IMR-90 (cell line): ENCODE data around the gene ATXN1. TPM values are rescaled to one million over a fixed set of nuclear protein-coding genes. Genes with fewer than 3 reads are reported as not detected.
A peak's percentile ranks its signal among the peaks of the same experiment; 100 is the strongest.

Experiments
- ATAC-seq: fragments of 200-7000 bp; cut with Tn5 transposase; 2 replicates; pipeline ENCODE4 v1.9.1; 2020; ENCODE audit warnings: low read depth, mild to moderate bottlenecking, moderate library complexity
- BruUV-seq: library from RNA; stranded (reverse); fragments of 400-500 nt; replicated peaks from 2 replicates; lab custom pipeline; 2021; lab: Mats Ljungman, UMichigan
- CTCF ChIA-PET: fragments of 300-600 bp; formaldehyde crosslinking; extraction: SDS; loops from one replicate; lab custom pipeline; 2021; ENCODE audit warnings: antibody characterized with exemption; lab: Yijun Ruan, JAX
- POLR2A ChIA-PET: fragments of 300-600 bp; sonication (Branson Sonifier 250); formaldehyde crosslinking; loops from one replicate; lab custom pipeline; 2022; ENCODE audit warnings: antibody characterized with exemption; ENCODE audit not compliant: unreplicated experiment; lab: Charles Lee
- DNase-seq: peaks from one replicate; pipeline ENCODE4 v3.0.0; 2013
- H2AFZ ChIP-seq: replicated peaks from 2 replicates; pipeline ENCODE3; 2013; ENCODE audit warnings: low read length, mild to moderate bottlenecking; ENCODE audit not compliant: poor library complexity
- H2AK5ac ChIP-seq: 2 replicates; pipeline ENCODE4 v1.6.1; 2013; ENCODE audit warnings: low read depth, low read length, inconsistent platforms
- H2AK9ac ChIP-seq: replicated peaks from 2 replicates; pipeline ENCODE3; 2013; ENCODE audit warnings: mild to moderate bottlenecking, low read depth, low read length, moderate library complexity; ENCODE audit not compliant: poor library complexity
- H2BK120ac ChIP-seq: 2 replicates; pipeline ENCODE4 v1.6.1; 2013; ENCODE audit warnings: low read depth, low read length, inconsistent platforms
- H2BK15ac ChIP-seq: 3 replicates; pipeline ENCODE4 v1.6.1; 2013; ENCODE audit warnings: low read depth, low read length, inconsistent platforms
- H2BK20ac ChIP-seq: 2 replicates; pipeline ENCODE4 v1.6.1; 2013; ENCODE audit warnings: low read depth, mild to moderate bottlenecking, inconsistent platforms, low read length, moderate library complexity
- H2BK5ac ChIP-seq: 2 replicates; pipeline ENCODE4 v1.6.1; 2013; ENCODE audit warnings: mild to moderate bottlenecking, low read depth, low read length, inconsistent platforms; ENCODE audit not compliant: poor library complexity, severe bottlenecking
- H3K14ac ChIP-seq: replicated peaks from 2 replicates; pipeline ENCODE4 v1.6.1; 2013; ENCODE audit warnings: low read depth, low read length, inconsistent platforms
- H3K18ac ChIP-seq: 2 replicates; pipeline ENCODE4 v1.6.1; 2013; ENCODE audit warnings: low read depth, low read length, control low read depth
- H3K23ac ChIP-seq: 2 replicates; pipeline ENCODE4 v1.6.1; 2013; ENCODE audit warnings: low read depth, low read length, inconsistent platforms
- H3K27ac ChIP-seq: 2 replicates; pipeline ENCODE4 v1.5.1; 2013; ENCODE audit warnings: mild to moderate bottlenecking, control low read depth, low read length; ENCODE audit not compliant: insufficient read depth
- H3K27me3 ChIP-seq: 2 replicates; pipeline ENCODE4 v1.6.1; 2013; ENCODE audit warnings: low read length; ENCODE audit not compliant: control insufficient read depth, insufficient read depth
- H3K36me3 ChIP-seq: 2 replicates; pipeline ENCODE4 v1.6.1; 2013; ENCODE audit warnings: low read length, mixed read lengths; ENCODE audit not compliant: control insufficient read depth, insufficient read depth
- H3K4ac ChIP-seq: 2 replicates; pipeline ENCODE4 v1.6.1; 2013; ENCODE audit warnings: low read depth, low read length, inconsistent platforms
- H3K4me1 ChIP-seq: 2 replicates; pipeline ENCODE4 v1.6.1; 2013; ENCODE audit warnings: low read length, mixed read lengths; ENCODE audit not compliant: control insufficient read depth, insufficient read depth
- H3K4me2 ChIP-seq: 2 replicates; pipeline ENCODE4 v1.6.1; 2013; ENCODE audit warnings: low read depth, mild to moderate bottlenecking, control low read depth, low read length, moderate library complexity
- H3K4me3 ChIP-seq: 2 replicates; pipeline ENCODE4 v1.5.1; 2013; ENCODE audit warnings: low read depth, mild to moderate bottlenecking, control low read depth, low read length, moderate library complexity; ENCODE audit not compliant: insufficient read depth
- H3K56ac ChIP-seq: 2 replicates; pipeline ENCODE4 v1.6.1; 2013; ENCODE audit warnings: low read length, inconsistent platforms; ENCODE audit not compliant: insufficient read depth; ENCODE audit errors: extremely low read depth
- H3K79me1 ChIP-seq, 2 experiments: 2 replicates each; pipeline ENCODE4 v1.6.1; 2013; ENCODE audit warnings: low read length in 2 of 2, inconsistent platforms in 1 of 2, low read depth in 1 of 2
- H3K9ac ChIP-seq: 2 replicates; pipeline ENCODE4 v1.6.1; 2013; ENCODE audit warnings: low read depth, low read length, control low read depth
- H3K9me1 ChIP-seq: 2 replicates; pipeline ENCODE4 v1.6.1; 2013; ENCODE audit warnings: low read length, inconsistent platforms; ENCODE audit not compliant: insufficient read depth
- H3K9me3 ChIP-seq: 2 replicates; pipeline ENCODE4 v1.6.1; 2013; ENCODE audit warnings: low read length; ENCODE audit not compliant: control insufficient read depth, insufficient read depth
- H4K20me1 ChIP-seq: 2 replicates; pipeline ENCODE4 v1.6.1; 2013; ENCODE audit warnings: low read length, inconsistent platforms; ENCODE audit not compliant: insufficient read depth
- H4K5ac ChIP-seq: 2 replicates; pipeline ENCODE4 v1.6.1; 2013; ENCODE audit warnings: mild to moderate bottlenecking, low read depth, low read length, control low read depth
- H4K8ac ChIP-seq, 2 experiments: 2 replicates each; pipeline ENCODE4 v1.6.1; 2013; ENCODE audit warnings: low read depth in 2 of 2, low read length in 2 of 2, control low read depth in 1 of 2, inconsistent platforms in 1 of 2
- H4K91ac ChIP-seq: 2 replicates; pipeline ENCODE4 v1.6.1; 2013; ENCODE audit warnings: low read depth, low read length, inconsistent platforms; ENCODE audit not compliant: insufficient read depth
- CEBPB ChIP-seq: IDR thresholded peaks from 2 replicates; pipeline ENCODE4 v1.6.1; 2012; ENCODE audit warnings: low read depth, low read length, improper control_type of control experiment
- MAFK ChIP-seq: IDR thresholded peaks from 2 replicates; pipeline ENCODE4 v1.6.1; 2012; ENCODE audit warnings: low read depth, low read length, improper control_type of control experiment
- RCOR1 ChIP-seq: IDR thresholded peaks from 2 replicates; pipeline ENCODE4 v1.6.1; 2012; ENCODE audit warnings: mild to moderate bottlenecking, low read length, improper control_type of control experiment; ENCODE audit not compliant: insufficient replicate concordance
- WGBS, 2 experiments: methylation state at CpG; one replicate each; pipeline versions ENCODE4 v1.1.5 to v1.1.7; 2013; ENCODE audit warnings: missing lambda C conversion rate in 2 of 2; ENCODE audit not compliant: insufficient read length in 1 of 2; ENCODE audit errors: extremely low coverage in 2 of 2; 5-methylcytosine and 5-hydroxymethylcytosine counted together
- dilution Hi-C: fragments of 300-500 bp; cut with HindIII; formaldehyde crosslinking; loops from one replicate; pipeline ENCODE4 v1.14.3; 2018; ENCODE audit warnings: low sequenced_read_pairs; ENCODE audit not compliant: unreplicated experiment
- in situ Hi-C: fragments of 300-500 bp; cut with MboI; formaldehyde crosslinking; loops from 3 replicates; pipeline ENCODE4 v1.14.3; 2019; ENCODE audit warnings: low sequenced_read_pairs, inconsistent platforms, mixed read lengths
- intact Hi-C: fragments of 100-400 bp; cut with micrococcal nuclease; formaldehyde crosslinking; loops from 2 replicates; pipeline ENCODE4 v1.10.0; 2022
- polyA plus RNA-seq, 3 experiments: library from polyadenylated mRNA; depleted of rRNA; stranded (reverse); fragments of >200 nt; gene quantifications; 2 replicates each; pipeline ENCODE4 v1.2.3, GENCODE V29; 2012; ENCODE audit warnings: low replicate concordance in 1 of 3
- total RNA-seq: library from RNA; depleted of rRNA; stranded (reverse); fragments of >200 nt; gene quantifications from 2 replicates; pipeline ENCODE4 v1.2.3, GENCODE V29; 2012
- TF ChIP-seq, protein P1 (sequence below): fragments of 150-350 bp; IDR thresholded peaks from 2 replicates; pipeline ENCODE4 v1.6.1; 2016; ENCODE audit warnings: low read depth, mild to moderate bottlenecking, low read length, moderate library complexity, borderline replicate concordance

ATXN1 gene
- total and polyA plus RNA-seq, 2 of the 4 experiments (the other 2 are of a cell fraction) = 7.3 to 11.1 TPM

DNA sequence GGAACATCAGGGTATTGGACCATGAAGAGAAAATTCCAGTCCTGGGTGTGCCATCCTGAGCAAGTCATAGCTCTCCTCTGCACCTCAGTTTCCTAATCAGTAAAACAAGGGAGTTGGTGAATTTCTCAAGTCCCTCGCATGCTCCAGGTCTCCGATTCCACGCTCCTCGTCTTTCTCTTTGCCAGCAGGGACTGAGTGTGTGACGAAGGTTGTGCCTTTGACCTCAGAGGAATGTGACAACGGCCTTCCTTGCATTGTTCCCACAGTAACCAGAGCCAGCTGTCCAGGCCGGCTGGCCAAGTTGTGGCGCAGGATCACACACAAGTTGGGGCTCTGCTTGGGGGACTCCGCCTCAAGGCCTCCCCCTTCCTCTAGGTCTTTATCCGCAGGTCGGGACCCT, 217.3 kb downstream of the ATXN1 start:
- POLR2A ChIA-PET = no interaction called here
- Histone ChIP-seq H3K9me1 (peaks cover 4% of the 10 kb centered on the region; the same call in 1 of the 2 replicates), H3K27ac (no peak overlapping the region), H3K4me3 (no peak overlapping the region), H3K23ac (peak overlapping the region; percentile 69), H2BK120ac (no peak overlapping the region), H3K4me2 (no peak overlapping the region), H2AFZ (peak overlapping the region; percentile 23), H3K14ac (0 out of 2 replicates have a peak overlapping the region, but pooled peaks have one; percentile 19), H3K18ac (no peak overlapping the region), H3K4me1 (peaks cover 3% of the 10 kb centered on the region), H4K8ac (no peak overlapping the region), H4K5ac (no peak overlapping the region), H3K79me1 (peaks cover 5 to 13% of the 10 kb centered on the region in 2 experiments; a peak in 3 of 4 replicates), H3K9ac (no peak overlapping the region), H3K36me3 (peaks cover 10% of the 10 kb centered on the region), H2AK9ac (no peak overlapping the region), H3K27me3 (no peaks in the 10 kb centered on the region), H4K20me1 (peaks cover 4% of the 10 kb centered on the region; the same call in 1 of the 2 replicates), H2AK5ac (peak overlapping the region; percentile 66; the same call in 1 of the 2 replicates), H3K56ac (no peak overlapping the region), H2BK5ac (no peak overlapping the region), H3K4ac (no peak overlapping the region), H4K91ac (no peak overlapping the region), H2BK20ac (no peak overlapping the region), H2BK15ac (no peak overlapping the region), H3K9me3 (no peaks in the 10 kb centered on the region)
- dilution Hi-C loops (no loop called here), in situ Hi-C loops (no loop called here), intact Hi-C loops (no loop called here)
- TF ChIP-seq MAFK = no peak
- TF ChIP-seq CEBPB = no peak
- TF ChIP-seq RCOR1 = no peak
- TF ChIP-seq, protein P1, sequence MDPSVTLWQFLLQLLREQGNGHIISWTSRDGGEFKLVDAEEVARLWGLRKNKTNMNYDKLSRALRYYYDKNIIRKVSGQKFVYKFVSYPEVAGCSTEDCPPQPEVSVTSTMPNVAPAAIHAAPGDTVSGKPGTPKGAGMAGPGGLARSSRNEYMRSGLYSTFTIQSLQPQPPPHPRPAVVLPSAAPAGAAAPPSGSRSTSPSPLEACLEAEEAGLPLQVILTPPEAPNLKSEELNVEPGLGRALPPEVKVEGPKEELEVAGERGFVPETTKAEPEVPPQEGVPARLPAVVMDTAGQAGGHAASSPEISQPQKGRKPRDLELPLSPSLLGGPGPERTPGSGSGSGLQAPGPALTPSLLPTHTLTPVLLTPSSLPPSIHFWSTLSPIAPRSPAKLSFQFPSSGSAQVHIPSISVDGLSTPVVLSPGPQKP = no peak
- ATAC-seq (no peak), DNase-seq (peak; percentile 25)
- BruUV-seq = no TSS peak
- CTCF ChIA-PET = interaction anchor here (2.0 kb wide), 1 partner anchor 219 kb away, joined by 6 read pairs; no protein-coding TSS in a partner anchor
- no CpG with 5 or more reads among the region's 11 CpGs for WGBS, 2 experiments
